Measurements from ENCODE around the gene ITGA5.

GRCh38 chr12:54429014-54429471 is 10.0 kb upstream of the ITGA5 start:
- TF ChIP-seq HDAC6 (IDR thresholded peaks at IDR 0.05; ENCODE audit: low read depth, low read length) (no peak), POLR2A (conservative IDR thresholded peaks at IDR 0.05) (no peak), FOSL1 (tag; conservative IDR thresholded peaks at IDR 0.05) (no peak), JUNB (CRISPR knock-in tag; conservative IDR thresholded peaks at IDR 0.05) (no peak)
